ENCODE results near the gene COG3.

COG3 gene

DNA sequence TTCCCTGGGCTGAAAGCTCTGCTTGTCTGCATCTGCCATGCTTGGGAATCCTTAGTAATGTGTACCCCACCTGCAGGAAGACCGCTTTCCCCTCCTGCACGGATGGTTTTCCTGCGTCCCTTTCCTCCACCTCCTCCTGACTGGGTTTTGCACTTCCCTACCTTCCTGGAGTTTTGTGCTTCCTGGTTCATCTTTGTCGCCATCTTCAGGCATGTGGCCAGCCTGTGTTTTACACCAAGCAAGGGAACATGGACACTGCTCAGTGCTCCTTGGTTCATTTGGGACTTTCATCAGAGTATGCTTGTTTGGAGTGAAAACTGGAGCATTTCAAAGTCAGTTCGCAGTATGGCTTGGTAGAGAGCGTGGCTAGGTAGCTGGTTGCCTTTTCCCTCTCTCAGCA, 120.1 kb downstream of the COG3 start:
- no peak overlapping the region for H3K4me3 ChIP-seq (ENCODE audit: low read depth, low read length)
- no peak for DNase-seq (ENCODE audit: low read depth)
- TF ChIP-seq CTCF (IDR thresholded peaks at IDR 0.05; ENCODE audit: insufficient read depth, low read depth, low read length, missing control alignments): no peak
